CD4-positive, alpha-beta T cell treated with Interferon gamma for 1 hour (primary cell): ENCODE results near the gene PEAK3.

Source experiments
- DNase-seq: peaks from one replicate; pipeline ENCODE4 v3.0.0-alpha.2; 2020

The PEAK3 gene, protein sequence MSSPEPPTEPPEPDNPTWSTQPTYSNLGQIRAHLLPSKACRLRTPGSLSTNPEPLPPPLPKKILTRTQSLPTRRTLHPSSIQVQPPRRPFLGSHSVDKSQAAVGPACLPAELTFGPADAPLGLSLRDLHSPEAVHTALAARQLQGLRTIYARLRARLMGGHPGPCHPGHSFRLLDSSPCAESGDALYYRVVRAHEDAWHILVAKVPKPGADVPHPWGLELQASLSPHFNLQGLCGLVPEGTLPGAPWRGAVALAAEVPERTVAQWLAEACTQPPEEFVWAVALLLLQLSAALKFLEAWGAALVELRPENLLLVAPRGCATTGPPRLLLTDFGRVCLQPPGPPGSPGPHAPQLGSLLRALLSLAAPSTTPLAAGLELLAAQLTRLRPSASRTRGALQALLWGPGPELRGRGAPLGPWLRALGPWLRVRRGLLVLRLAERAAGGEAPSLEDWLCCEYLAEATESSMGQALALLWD

DNA sequence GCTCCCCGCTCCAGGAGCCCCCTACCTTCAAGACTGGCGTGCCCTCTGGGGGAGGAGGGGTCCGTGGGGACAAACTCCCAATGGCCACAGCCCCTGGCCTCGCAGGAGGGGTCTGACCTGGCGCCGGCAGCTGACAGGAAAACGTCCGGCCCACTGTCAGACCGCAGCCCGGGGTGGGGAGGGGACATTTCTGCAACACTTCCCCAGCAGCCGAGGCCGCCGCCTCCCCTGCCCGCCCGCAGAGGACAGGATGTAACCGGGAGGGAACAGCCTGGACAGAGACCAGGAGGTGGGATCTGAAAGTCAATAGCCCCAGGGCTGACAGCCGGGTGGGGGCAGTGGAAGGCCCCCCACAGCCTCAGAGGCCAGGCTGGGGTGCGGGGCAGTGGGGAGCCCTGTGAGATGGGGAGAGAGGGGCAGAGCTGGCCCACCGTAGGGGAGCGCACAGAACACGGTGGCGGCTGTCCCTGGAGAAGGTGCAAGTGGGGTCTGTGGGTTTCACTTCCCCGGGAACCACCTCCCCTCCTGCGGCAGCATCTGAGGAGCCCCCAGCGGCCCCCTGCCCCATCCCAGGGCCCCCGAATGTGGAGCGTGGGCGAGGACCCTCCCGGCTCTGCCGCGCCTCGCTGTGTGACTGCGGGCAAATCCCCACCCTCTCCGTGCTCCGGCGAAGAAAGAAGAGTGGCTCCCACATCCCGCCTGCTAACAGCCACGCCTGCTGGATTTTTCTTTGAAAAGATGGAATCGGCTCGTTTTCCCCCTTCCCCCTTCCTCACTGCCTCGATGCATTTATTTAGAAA lies at the start of gene PEAK3:
Gene PEAK3 (minus strand): TSS at position 114 of the 800 bp plus-strand sequence. CDS start 1,244 bp downstream, outside the sequence.
- peak; percentile 58 for DNase-seq

DNA sequence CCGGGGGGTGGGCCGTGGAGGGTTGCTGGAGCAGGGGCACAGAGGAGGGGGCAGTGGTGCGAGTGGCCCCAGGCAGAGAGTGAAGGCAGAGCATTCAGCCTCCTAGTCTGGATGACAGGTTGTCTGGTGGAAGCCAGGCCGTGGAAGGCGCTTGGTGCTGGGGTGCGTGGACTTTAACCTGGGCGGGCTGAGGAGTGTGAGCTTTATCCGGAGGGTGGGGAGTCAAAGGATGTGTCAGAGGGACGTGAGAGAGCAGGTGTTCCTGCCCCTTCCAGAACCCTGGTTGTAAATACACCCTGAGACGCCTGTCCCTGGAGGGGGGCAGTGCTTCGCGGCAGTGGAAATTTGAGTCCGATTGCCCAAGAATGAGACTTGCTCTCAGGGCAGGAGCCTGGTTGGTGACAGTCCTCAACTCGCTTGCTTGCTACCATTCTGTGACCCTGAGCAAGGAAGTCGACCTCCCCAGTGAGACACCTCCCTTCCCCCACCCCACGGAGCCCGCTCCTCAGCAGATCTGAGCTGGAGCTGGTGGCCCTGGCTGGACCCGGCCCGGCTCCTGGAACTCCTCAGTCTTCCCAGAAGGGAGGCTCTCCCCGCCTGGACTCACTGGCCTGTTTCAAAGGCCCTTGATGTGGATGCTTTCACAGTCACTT lies 48.8 kb upstream of the PEAK3 start:
- no peak for DNase-seq

DNA sequence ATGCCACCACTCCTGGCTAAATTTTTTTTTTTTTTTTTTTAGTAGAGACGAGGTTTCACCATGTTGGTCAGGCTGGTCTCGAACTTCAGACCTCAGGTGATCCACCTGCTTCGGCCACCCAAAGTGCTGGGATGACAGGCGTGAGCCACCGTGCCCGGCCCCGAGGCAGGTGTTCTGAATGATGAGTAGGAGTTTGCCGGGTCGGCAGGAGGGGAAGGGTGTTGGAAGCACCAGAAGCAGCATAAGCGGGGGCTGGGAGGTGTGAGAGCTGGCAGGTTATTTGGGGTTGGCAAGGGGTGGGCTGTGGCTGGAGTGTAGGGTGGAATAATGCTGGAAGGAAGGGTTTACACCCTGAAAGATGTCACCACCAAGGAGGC lies 48.3 kb upstream of the PEAK3 start:
- no peak for DNase-seq

DNA sequence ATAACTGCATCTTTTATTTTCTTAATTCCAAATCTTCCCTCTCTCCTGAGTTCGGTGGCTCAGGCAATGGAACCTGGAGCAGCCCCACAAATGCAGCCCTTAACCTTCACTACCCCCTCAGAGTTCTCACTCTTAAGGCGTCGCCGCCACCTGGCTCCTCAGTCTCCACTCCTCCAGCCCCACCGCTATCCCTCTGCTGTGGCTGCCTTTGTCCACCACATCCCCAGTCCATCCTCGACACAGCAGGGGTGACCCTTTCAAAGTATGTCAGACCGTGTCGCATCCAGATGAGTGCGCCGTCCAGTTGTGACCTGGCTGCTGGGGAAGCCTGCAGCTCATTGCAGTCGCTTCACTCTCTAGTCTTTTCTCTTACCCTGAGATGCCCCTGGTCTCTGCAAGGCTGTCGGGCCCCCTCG lies 47.5 kb upstream of the PEAK3 start:
- no peak for DNase-seq

DNA sequence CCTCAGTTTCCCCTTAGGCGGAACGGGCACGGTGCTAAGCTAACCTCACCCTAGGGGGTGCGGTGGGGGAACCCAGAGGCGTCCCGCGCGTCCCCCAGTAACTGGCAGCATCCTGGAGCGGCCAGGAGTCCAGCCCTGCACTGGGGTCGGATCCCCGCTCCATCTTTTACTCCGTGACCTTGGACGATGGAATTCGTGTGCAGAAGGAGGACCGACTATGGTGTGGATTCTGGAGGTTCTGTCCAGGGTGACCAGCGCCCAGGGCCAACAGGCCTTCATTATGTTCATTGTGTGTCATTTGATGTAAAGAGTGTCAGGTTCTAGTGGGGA lies 47.1 kb upstream of the PEAK3 start:
- no peak for DNase-seq

DNA sequence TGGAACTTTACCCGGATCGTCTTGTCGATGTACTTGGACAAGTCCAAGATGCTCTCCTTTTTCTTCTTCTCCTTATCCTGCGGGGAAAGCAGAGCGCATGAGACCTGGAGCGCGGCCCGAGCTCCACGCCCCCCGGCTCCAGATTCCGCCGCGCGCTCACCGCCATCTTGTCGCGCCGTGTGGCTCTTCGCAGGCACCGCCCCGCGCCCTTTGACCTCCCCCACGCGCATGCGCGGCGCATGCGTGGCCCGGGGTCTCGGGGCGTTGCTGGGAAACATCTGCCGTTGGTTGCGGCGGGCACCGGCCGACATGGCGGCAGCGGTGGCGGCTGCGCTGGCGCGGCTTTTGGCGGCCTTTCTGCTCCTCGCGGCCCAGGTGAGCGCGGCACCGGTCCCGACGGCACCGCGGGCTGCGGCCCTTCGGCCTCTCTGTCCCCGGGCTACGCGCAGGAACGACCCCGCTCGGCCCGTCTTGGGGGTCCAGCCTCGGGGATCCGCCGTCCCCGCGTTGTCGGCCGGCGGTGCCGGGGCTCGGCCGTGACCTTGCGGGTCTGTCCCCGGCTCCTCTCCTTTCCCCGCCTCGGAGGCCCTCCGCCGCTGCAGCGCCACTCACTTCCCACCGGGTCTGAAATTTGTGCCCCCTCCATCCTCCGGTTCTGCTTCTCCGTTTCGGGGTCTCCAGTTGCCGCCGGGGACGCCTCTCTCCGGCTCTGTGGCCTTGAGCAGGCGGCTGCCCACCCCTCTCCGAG lies 46.6 kb upstream of the PEAK3 start, which contains the start of the genes LSM7 and SPPL2B:
Gene LSM7 (minus strand): TSS at position 186 of the 748 bp plus-strand sequence. CDS start 20 bp downstream, at position 166.
Gene SPPL2B (plus strand): TSS at position 284 of the 748 bp plus-strand sequence. CDS start 26 bp downstream, at position 310.
- peak; percentile 92 for DNase-seq

DNA sequence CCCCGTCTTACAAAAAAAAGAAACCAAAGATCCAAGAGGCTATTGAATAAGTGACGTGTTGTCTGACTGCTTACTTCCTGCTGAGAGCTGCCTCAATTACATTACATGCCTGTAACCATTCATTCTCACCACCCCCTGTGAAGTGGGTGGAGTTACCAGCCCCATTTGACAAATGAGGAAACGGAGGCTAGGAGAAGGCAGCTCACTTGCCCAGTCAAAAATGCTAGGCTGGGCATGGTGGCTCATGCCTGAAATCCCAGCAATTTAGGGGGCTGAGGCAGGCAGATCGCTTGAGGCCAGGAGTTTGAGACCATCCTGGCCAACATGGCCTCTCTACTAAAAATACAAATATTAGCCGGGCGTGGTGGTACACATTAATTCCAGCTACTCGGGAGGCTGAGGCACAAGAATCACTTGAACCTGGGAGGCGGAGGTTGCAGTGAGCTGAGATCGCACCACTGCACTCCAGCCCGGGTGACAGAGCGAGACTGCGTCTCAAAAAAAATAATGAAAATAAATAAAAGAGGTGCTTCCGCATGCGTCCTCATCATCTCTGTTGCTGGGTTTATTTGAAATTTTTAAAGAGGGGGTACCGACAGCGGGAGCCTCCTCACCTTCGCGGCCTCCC lies 45.9 kb upstream of the PEAK3 start:
- peak; percentile 75 for DNase-seq

DNA sequence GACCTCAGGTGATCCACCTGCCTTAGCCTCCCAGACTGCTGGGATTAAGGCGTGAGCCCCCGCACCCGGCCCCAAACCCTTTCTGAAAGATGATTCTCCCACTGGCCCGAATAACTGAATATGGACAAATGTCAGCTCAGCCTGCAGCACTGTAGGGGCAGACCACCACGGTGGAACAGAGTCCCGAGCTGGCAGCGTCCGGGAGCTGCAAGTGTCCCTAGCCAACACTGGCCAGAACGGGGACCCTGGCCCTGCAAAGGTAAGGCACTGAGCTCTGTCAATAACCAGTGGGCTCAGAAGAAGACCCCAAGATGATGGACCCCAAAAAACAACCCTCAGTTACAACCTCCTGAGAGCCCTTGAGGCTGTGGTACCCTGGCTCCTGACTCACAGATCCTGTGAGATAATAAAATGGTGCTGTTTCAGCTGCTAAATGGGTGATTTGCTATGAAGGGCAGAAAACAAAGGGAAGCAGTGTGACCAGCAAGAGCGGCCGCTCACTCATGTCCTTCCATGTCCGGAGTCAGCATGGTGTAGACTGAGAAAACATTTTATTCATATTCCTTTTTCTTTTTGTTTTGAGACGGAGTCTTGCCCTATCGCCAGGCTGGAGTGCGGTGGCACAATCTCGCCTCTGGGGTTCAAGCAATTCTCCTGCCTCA lies 44.9 kb upstream of the PEAK3 start:
- no peak for DNase-seq

DNA sequence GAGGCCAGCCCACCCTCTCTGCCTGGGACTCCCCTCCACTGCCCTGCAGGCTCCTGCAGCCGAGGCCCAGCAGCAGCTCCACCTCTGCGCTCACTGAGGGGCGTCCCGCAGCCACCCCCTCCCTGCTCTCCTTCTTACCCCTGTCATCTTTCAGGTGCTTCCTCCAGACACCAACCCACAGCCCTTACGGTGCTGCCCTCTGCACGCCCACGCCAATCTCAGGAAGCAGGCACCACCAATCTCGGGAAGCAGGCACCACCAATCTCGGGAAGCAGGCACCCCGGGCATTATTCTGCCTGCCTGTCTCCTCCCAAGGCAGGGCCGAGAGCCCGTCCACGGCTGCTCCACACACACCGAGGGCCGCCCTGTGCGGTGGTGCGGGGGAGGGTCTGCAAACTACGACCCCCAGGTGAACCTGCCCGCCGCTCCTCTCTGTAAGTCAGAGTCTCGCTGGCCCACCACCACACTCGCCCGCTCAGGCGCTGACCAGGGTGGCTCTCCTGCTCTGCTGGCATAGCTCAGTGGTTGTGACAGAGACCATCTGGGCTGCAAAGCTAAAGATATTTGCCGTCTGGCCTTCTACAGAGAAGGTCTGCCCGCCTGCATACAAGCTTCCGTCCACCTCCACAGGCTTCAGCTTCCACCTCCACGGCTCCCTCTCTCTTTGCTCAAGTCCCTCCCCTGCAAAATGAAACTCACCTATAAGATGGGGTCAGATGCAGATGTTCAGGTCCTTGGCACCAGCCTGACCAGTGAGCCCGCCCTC lies 43.5 kb upstream of the PEAK3 start:
- no peak for DNase-seq

DNA sequence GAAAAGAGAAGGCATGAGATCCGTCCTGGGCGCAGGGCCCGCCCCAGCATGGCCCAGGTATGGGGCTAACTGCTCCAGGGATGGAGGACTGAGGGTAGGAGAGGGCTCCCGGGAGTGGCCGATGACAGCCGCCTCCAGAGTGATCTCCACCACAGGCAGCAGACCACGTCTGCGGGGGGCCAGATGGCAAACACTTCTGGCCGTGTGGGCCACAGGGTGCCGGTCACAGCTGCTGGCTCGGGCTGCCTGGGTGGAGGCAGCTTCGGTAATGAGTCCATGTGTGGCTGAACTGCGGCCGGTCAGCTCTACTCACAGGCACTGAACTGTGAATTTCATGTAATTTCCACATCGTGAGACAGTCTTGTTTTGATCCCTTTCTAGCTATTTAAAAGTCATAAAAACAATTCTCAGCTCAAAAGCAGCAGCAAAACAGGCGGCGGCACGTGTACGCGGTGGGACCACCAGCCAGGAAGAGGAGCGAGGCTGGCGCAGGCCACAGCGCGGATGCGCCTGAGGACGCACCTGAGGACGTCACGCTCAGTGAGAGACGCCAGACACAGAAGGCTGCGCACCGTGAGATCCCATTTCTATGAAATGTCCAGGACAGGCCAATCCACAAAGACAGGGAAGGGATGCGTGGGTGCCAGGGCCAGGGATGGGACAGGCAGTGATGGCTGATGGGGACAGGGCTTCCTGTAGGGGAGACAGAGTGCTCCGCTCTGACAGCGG lies 42.4 kb upstream of the PEAK3 start:
- DNase-seq: peak; percentile 34

DNA sequence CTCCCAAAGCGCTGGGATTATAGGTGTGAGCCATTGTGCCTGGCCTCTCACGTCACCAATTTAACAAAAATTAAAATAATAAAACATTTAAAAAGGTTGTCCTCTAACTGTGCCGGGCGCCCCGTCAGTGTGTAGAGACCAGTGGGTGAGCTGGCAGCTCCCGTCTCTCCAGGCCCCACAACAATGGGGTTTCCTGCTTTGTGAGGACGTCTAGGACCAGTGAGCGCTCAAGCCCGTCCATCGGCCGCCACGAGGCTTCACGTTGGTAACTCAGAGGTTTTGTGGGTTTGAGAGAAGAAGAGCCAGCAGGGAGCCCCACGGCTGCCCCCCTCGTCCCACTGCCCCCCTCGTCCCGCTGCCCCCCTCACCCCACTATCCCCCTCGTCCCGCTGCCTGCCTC lies 41.7 kb upstream of the PEAK3 start:
- DNase-seq: no peak

DNA sequence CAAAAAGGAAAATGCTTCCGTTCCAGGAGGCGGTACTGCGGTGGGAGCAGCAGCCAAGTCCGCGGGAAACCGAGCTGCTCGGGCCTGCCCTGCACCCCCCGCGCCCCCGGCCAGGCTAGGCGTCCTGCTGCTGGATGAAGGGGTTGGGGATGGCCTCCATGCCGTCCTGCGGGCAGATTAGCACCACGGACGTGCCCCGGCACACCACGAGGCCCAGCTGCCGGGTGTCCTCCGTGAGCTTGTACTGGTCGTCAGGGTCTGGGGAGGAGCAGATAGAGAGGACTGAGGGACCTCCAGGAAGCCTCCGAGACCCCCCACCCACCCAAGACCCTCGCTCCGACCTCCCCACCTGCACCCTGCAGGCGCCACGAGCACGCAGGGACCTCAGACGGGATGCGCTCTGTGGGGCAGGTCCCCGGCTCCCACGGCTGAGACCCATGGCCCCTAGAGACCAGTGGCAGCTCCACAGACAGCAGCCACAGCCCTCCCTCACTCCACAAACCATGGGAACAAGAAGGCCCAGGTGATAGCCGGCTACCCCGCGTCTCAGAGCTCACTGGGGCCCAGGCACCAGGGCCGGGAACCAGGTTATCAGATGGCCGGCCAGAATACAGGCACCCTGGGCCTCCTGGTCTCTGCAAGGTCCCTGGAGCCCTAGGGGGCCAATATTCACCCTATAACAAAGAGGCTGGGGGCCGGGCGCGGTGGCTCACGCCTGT lies 39.7 kb upstream of the PEAK3 start:
- DNase-seq: no peak

DNA sequence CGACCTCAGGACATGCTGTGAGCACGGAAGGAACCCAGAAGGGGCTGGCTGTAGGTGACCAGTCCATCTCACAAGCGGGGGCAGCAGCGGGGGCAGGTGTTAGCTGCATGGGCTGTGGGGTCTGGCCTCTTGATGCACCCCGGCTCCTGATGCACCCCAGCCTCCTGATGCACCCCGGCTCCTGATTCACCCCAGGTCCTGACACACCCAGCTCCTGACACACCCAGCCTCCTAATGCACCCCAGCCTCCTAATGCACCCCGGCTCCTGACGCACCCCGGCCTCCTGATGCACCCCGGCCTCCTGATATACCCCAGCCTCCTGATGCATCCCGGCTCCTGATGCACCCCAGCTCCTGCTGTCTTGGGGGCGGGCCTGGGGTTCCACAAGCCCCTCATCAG lies 39.0 kb upstream of the PEAK3 start:
- DNase-seq: no peak

DNA sequence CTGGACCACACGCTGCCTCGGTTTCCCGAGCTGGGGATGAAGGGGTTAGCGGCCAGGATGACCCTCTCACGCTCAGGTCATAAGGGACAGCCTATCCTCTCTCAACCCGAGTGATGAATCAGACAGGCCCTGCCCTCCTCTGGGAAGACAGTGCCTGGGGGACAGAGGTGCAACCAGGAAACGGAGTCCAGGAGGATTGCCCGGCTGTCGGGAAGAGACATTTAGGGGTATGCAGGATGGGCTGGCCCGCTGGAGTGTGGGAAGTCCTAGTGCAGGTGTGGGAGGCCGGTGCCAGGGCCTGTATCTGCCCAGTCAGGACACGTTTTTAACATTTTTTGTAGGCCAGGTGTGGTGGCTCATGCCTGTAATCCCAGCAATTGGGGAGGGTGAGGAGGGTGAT lies 38.1 kb upstream of the PEAK3 start:
- DNase-seq: no peak

DNA sequence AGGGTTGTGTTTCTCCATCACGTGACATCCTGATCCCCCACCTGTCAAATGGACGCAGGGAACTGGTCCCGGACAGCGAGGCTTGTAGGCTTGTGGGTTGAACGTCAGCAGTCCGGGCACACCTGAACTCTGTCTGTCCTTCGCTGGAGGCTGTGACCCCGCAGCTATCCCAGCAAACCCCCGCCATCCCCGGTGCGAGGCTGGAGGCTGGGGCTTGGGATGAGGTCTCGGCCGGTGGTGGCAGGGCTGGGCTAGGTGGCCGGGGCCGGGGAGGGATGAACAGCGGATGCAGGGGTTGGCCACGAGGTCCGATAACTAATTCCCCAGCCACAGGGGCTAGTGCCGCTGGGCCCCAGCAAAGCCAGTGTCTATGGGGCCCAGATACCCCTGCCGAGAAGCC lies 37.6 kb upstream of the PEAK3 start:
- DNase-seq: no peak

DNA sequence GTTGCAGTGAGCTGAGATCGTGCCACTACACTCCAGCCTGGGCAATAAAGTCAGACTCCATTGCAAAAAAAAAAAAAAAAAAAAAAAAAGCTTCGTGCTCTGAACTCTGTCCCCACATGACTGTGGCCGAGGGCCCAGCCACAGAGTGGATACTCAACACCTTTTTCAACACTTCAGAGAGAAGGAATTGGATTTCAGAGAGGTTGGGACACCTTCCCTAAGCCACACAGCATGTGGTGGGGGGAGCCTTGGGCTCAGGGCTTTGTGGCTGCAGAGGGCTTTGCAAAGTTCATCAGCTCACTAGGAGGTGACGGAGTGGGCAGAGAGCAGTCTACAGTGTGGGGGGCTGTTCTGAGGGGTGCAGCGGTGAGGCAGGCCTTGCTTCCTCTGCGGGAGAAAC lies 36.9 kb upstream of the PEAK3 start:
- DNase-seq: no peak

DNA sequence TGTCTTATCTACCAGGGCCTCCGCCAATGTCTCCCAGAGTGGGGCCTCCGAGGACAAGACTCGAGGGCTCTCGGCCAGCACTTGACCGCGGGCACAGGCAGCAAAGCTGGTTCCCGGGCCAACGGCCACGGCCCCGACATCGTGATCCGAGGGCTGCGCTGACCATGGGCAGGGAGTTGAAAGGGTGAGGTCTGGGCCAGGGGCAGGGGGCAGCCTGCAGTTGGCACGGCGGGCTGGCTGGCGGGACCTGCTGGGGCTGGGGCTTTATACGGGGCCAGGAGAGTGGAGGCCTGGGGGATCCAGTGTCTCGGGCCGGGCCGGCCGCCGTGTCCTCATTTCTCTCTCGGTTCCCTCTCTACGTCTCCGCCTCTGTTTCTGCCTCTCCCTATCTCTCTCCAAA lies 35.8 kb upstream of the PEAK3 start:
- DNase-seq: no peak

DNA sequence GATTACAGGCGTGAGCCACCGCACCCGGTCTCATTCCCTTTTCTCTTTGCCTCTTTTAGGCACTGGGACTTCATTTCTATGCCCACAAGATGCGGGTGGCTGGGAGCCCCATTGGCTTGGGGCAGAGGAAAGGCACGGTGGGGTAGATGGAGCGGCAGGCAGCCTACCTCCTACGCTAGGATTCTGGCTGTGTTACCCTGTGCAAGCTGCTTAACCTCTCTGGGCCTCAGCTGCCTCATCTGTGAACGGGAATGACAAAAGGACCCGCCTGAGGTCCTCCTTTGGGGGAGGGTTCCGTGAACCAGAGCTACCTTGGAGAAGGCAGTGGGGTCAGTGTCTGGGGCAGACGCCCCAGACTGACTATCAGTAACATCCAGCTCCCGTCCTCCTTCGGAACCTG lies 35.3 kb upstream of the PEAK3 start:
- no peak for DNase-seq

DNA sequence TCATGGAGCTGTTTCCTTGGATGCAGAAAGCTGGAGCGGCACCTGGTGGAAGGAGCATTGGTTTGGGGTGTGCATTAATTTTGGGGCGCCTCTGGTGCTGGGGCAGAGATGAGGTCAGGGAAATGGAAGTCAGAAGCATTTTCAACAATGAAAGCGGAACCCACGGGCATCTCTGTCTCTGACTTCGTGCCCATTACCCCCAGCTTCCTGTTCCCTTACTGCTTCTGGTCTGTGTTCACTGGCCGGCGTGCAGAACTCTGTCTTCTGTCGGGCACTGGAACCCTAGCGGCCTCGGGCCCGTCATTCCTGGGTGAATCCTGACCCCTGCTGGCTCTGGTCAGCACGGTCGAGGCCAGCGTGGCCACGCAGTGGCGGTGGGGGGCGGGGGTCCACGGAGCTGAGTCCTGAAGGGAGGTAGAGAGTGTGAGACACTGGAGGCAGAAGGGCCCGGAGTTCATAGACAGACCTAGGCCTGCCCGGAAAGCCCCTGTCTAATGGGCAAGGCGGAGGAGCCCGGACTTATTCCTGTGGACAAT lies 33.9 kb upstream of the PEAK3 start:
- peak; percentile 76 for DNase-seq
